ENCODE results near the gene AMOTL2. TPM values are rescaled to one million over a fixed set of nuclear protein-coding genes. Genes with fewer than 3 reads are reported as not detected.

Gene AMOTL2
- total and polyA plus RNA-seq, 2 experiments from 2014 or later: 156 to 347 TPM

DNA sequence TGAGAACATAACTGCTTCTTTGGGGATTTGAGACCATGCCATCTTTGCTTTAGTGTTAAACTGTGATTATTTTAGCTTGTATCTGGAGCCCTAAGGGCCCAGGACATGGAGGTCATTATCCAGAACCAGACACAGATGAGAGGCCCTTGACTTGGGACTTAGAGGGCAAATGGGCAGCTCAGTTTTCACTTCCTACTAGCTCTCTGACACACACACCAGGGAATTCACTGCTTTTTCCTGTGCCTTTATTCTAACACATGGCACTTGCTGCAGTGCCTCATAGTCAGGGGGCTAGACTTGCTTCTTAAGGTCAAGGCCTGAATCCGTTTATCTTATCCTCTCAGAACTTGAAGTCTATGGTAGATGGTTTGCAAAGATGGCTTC lies 33.3 kb downstream of the AMOTL2 start:
- no peaks in the 10 kb centered on the region for H4K20me1 ChIP-seq (ENCODE audit: insufficient read depth)
- no peaks in the 10 kb centered on the region for H3K36me3 ChIP-seq (ENCODE audit: low read depth)
- DNase-seq: no peak
- peaks cover 26% of the 10 kb centered on the region for H3K4me1 ChIP-seq (ENCODE audit: insufficient read depth)
- 55 to 60% methylated on average over 1 of the region's 1 CpG for WGBS, 2 experiments (ENCODE audit: low coverage in 1 of 2, low lambda C conversion rate in 2 of 2, missing lambda C conversion rate in 2 of 2)
- H3K79me2 ChIP-seq (ENCODE audit: insufficient read depth): no peaks in the 10 kb centered on the region
- H3F3A ChIP-seq (ENCODE audit: insufficient read depth): peaks cover 15% of the 10 kb centered on the region; the same call in 1 of the 2 replicates
- H3K9ac ChIP-seq: no peak overlapping the region
- peak overlapping the region; percentile 26 for H3K4me2 ChIP-seq (ENCODE audit: unreplicated experiment)
- no peak overlapping the region for H3K27ac ChIP-seq
- no peaks in the 10 kb centered on the region for H3K27me3 ChIP-seq (replicated peaks; ENCODE audit: insufficient read depth)
- H3K9me2 ChIP-seq (ENCODE audit: insufficient read depth): no peaks in the 10 kb centered on the region
- no peak overlapping the region for H3K4me3 ChIP-seq
- no peaks in the 10 kb centered on the region for H3K9me3 ChIP-seq (ENCODE audit: low read depth)
- TF ChIP-seq EZH2phosphoT487 (IDR thresholded peaks at IDR 0.05; ENCODE audit: insufficient read depth, low read depth): no peak
- TF ChIP-seq EZH2 (IDR thresholded peaks at IDR 0.05; ENCODE audit: insufficient read depth, poor library complexity, severe bottlenecking): no peak
- H2AFZ ChIP-seq: no peak overlapping the region
- in situ Hi-C loops (cut with MboI): no loop called here

DNA sequence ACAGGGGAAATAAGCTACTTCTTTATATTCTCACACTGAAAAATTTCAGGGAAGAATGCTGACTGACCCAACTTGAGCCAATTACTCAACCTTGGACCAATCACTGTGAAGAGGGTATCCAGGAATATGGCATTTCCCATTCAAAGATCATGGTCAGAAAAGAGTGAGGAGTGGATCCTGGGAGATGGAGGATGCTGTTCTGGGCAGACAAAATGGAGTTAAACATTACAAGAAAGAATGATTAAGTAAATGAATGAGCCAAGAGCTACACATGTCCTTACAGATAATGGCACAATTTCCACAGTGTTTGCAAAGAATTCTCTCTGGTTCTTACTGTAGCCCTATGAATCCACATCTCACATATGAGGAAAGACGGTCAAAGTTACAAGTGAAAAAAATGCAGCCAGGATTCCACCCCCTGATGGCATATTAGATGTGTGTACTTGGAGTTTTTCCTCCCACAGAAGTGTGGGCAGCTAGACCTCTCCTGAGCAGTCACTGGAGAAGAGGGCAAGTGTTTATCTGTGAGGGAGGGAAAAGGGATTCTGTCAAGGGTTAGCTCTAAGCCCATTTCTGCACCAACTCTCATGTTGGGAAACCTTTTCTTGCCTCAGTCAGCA lies 33.8 kb downstream of the AMOTL2 start:
- H3F3A ChIP-seq (ENCODE audit: insufficient read depth): peaks cover 20% of the 10 kb centered on the region
- no peaks in the 10 kb centered on the region for H3K9me3 ChIP-seq (ENCODE audit: low read depth)
- no peaks in the 10 kb centered on the region for H3K79me2 ChIP-seq (ENCODE audit: insufficient read depth)
- in situ Hi-C loops (cut with MboI): no loop called here
- no peaks in the 10 kb centered on the region for H3K27me3 ChIP-seq (replicated peaks; ENCODE audit: insufficient read depth)
- no peaks in the 10 kb centered on the region for H3K9me2 ChIP-seq (ENCODE audit: insufficient read depth)
- H3K4me2 ChIP-seq (ENCODE audit: unreplicated experiment): peak overlapping the region; percentile 26
- no peaks in the 10 kb centered on the region for H3K36me3 ChIP-seq (ENCODE audit: low read depth)
- TF ChIP-seq EZH2phosphoT487 (IDR thresholded peaks at IDR 0.05; ENCODE audit: insufficient read depth, low read depth) (no peak), EZH2 (IDR thresholded peaks at IDR 0.05; ENCODE audit: insufficient read depth, poor library complexity, severe bottlenecking) (no peak)
- WGBS, 2 experiments (ENCODE audit: low coverage in 1 of 2, low lambda C conversion rate in 2 of 2, missing lambda C conversion rate in 2 of 2): 55 to 69% methylated on average over 1 of the region's 1 CpG
- H3K4me1 ChIP-seq (ENCODE audit: insufficient read depth): peaks cover 26% of the 10 kb centered on the region
- DNase-seq: peak; percentile 33
- no peak overlapping the region for H3K27ac ChIP-seq
- H3K9ac ChIP-seq: no peak overlapping the region
- H2AFZ ChIP-seq: no peak overlapping the region
- no peak overlapping the region for H3K4me3 ChIP-seq
- H4K20me1 ChIP-seq (ENCODE audit: insufficient read depth): no peaks in the 10 kb centered on the region

DNA sequence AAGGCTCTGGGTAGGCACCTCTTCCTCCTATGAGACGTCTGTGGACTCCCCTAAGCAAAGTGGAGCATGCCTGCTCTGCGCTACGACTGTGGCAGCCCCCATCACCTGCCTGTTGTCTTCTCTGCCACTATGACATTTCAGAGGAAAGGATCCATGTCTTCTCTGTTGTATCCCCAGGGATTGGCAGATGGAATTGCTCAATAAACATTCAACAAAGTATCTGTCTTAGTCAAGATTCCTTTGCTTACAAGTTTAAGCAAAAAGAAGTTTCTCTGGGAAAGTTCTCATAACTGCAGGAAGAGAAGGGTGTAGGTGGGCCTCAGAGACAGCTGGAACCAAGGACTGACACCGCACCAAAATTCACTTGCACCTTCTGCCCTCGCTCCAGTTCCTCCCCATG lies 34.3 kb downstream of the AMOTL2 start:
- H4K20me1 ChIP-seq (ENCODE audit: insufficient read depth): no peaks in the 10 kb centered on the region
- no peaks in the 10 kb centered on the region for H3K36me3 ChIP-seq (ENCODE audit: low read depth)
- H3F3A ChIP-seq (ENCODE audit: insufficient read depth): peaks cover 25% of the 10 kb centered on the region
- H3K27me3 ChIP-seq (replicated peaks; ENCODE audit: insufficient read depth): no peaks in the 10 kb centered on the region
- no peak overlapping the region for H3K27ac ChIP-seq
- 95 to 97% methylated on average over 5 of the region's 5 CpGs for WGBS, 2 experiments (ENCODE audit: low coverage in 1 of 2, low lambda C conversion rate in 2 of 2, missing lambda C conversion rate in 2 of 2)
- in situ Hi-C loops (cut with MboI): no loop called here
- TF ChIP-seq EZH2 (IDR thresholded peaks at IDR 0.05; ENCODE audit: insufficient read depth, poor library complexity, severe bottlenecking) (no peak), EZH2phosphoT487 (IDR thresholded peaks at IDR 0.05; ENCODE audit: insufficient read depth, low read depth) (no peak)
- no peak overlapping the region for H3K9ac ChIP-seq
- H3K4me1 ChIP-seq (ENCODE audit: insufficient read depth): peaks cover 31% of the 10 kb centered on the region
- H2AFZ ChIP-seq: no peak overlapping the region
- H3K9me3 ChIP-seq (ENCODE audit: low read depth): no peaks in the 10 kb centered on the region
- H3K4me3 ChIP-seq: no peak overlapping the region
- no peak overlapping the region for H3K4me2 ChIP-seq (ENCODE audit: unreplicated experiment)
- no peaks in the 10 kb centered on the region for H3K79me2 ChIP-seq (ENCODE audit: insufficient read depth)
- no peak for DNase-seq
- no peaks in the 10 kb centered on the region for H3K9me2 ChIP-seq (ENCODE audit: insufficient read depth)

DNA sequence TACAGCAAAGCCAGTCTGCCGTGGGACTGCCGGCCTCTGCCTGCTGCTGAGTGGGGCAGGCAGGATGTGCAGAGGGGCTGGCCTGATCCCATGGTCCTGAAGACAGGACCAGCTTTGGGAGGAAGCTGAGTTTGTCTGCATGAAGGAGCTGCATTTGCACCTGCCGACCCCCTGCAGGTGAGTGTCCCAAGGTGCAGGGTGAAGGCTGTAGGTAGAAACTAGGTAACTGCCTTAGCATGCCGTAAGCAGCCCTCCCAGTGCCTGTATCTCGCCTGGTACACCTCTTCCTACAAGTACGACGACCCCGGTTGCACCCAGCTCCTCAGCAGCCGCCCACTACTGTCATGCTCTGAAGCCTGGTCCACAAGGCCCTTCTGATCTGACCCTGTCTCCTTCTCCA lies 34.9 kb downstream of the AMOTL2 start:
- Histone ChIP-seq H3K79me2 (ENCODE audit: insufficient read depth) (no peaks in the 10 kb centered on the region), H3K27ac (no peak overlapping the region), H3K27me3 (replicated peaks; ENCODE audit: insufficient read depth) (no peaks in the 10 kb centered on the region), H3K9me2 (ENCODE audit: insufficient read depth) (no peaks in the 10 kb centered on the region), H3K9me3 (ENCODE audit: low read depth) (no peaks in the 10 kb centered on the region), H3K36me3 (ENCODE audit: low read depth) (no peaks in the 10 kb centered on the region), H3K4me3 (no peak overlapping the region), H2AFZ (no peak overlapping the region), H3K4me1 (ENCODE audit: insufficient read depth) (peaks cover 36% of the 10 kb centered on the region), H4K20me1 (ENCODE audit: insufficient read depth) (no peaks in the 10 kb centered on the region), H3K4me2 (ENCODE audit: unreplicated experiment) (no peak overlapping the region), H3K9ac (no peak overlapping the region), H3F3A (ENCODE audit: insufficient read depth) (peaks cover 29% of the 10 kb centered on the region)
- DNase-seq: no peak
- 95 to 97% methylated on average over 9 of the region's 9 CpGs for WGBS, 2 experiments (ENCODE audit: low coverage in 1 of 2, low lambda C conversion rate in 2 of 2, missing lambda C conversion rate in 2 of 2)
- no peak for TF ChIP-seq EZH2phosphoT487 (IDR thresholded peaks at IDR 0.05; ENCODE audit: insufficient read depth, low read depth)
- in situ Hi-C loops (cut with MboI): no loop called here
